Activated CD8-positive, alpha-beta memory T cell treated with anti-CD3 and anti-CD28 coated beads for 48 hours (primary cell): ENCODE results near the gene KHSRP.
A peak's percentile ranks its signal among the peaks of the same experiment; 100 is the strongest.
"Not testable (repeated sequence)": the region's sequence is repeated elsewhere in the genome, so short reads cannot be mapped to it uniquely, and the experiment has no call there.

Source experiments
- DNase-seq, 3 experiments: peaks; one replicate each; pipeline ENCODE4 v3.0.0-alpha.2; 2020; ENCODE audit warnings: low read depth in 2 of 3, low spot score in 2 of 3

The KHSRP gene

DNA sequence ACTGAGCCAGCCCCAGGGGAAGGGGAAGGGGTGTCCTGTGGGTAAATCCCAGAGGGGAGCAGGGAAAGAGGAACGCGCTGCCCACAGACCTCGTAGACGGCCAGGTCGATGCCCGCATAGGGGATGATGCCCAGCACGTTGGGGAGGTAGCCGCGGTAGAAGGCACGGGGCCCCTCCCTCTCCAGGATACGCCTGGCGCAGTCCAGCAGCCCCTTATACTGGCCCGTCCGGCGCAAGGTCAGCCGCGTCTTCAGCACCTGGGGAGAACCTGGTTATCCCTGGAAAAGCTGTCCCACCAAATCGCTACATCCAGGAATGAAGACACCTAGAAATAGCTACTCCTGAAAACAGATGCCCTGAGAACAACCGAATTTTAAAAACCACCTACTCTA, 27.6 kb upstream of the KHSRP start:
- no peak for DNase-seq

DNA sequence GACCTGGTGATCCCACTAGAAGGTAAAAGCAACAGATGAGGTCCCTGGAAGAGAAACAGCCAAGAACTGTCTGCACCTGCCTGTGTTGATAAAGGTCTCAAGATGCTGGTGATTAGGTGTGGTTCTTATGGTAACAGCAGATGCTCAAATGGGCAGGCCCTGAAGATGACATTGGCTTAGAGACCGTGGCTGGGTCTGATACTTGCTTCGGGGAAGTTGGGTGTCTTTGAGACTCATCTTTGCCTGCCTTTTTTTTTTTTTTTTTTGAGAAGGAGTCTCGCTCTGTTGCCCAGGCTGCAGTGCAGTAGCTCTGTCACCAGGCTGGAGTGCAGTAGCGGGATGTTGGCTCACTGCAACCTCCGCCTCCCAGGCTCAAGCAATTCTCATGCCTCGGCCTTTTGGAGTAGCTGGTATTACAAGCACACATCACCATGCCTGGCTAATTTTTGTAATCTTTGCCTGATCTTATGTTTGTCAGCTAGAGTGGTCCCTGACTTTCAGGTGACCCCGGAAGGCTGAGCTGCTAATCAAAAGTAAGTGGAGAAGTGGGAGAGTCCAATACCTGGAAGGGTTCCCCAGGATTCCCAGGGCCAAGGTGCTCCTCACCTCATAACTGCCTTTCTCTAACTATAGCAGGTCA, 27.1 kb upstream of the KHSRP start:
- DNase-seq = no peak

DNA sequence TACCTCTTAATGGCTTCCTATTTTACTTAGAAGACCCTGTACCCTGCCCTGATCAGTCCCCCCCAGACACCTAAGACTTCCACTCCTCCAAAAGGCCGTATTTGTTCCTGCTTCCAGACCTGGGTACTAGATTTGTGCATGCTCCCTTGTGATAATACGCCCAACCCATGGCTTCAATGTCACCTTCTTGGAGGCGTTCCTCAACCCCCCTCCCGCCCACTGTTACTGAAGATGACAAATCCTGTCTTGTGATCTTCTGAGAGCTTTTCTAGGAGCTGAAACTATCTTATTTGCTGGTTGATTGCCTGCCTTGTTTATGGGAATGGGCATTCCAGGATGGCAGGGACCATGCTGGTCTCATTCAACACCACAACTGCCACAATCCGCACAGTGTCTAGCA, 25.6 kb upstream of the KHSRP start:
- no peak for DNase-seq

DNA sequence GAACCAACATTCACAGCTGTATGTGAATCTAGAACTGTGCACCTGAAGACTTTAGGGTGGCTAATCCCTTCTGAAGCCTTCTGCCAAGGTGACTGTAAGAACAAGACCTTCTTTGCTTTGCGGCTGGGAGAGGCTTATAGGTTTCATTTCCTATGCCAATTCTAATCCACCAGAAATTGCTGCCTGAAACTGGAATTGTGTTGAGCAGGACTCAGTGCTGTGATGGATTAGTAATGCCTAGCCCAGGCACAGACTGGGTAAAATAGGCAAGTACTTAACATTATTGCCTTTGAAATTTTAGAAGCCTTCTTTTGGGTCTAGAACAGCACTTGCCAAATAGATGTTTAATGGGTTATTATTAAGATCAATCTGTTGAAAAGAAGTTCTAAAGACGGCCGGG, 23.4 kb upstream of the KHSRP start:
- no peak for DNase-seq

DNA sequence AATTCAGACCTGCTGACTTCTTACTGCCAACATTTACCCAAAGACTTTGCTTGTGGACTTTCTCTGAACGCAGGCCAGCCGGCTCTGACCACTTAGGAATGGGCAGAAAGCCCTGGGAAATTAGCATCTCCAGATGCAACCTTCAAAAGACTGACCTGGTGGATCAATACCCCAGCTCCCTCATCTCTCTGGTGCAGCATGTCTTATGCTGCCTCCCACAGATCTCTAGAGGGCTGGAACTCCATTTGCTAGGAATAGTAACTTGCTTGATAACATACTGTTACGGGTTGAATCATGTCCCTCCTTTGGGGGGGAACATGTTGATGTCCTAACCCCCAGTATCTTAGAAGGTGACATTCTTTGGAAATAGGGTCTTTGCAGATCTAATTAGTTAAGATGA, 21.8 kb upstream of the KHSRP start:
- DNase-seq = no peak

DNA sequence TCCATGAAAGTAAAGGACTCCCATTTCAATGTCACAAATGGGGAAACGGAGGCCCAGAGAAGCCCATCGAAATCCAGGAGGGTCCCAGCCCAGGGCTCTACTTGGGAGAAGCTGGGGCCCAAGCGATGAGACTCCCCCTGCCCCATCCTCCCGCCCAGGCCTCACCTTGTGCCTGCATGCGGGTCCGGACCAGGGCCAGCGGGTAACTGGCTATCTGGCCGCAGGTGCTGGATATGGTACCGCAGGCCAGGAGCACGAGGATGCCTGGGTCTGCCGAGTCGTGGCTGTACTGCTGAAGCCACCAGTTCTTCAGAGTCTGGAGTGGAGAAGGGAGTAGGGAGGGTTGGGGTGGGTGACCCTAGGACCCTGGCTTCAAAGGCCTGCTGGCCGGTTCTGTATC, 19.4 kb upstream of the KHSRP start:
- no peak for DNase-seq

DNA sequence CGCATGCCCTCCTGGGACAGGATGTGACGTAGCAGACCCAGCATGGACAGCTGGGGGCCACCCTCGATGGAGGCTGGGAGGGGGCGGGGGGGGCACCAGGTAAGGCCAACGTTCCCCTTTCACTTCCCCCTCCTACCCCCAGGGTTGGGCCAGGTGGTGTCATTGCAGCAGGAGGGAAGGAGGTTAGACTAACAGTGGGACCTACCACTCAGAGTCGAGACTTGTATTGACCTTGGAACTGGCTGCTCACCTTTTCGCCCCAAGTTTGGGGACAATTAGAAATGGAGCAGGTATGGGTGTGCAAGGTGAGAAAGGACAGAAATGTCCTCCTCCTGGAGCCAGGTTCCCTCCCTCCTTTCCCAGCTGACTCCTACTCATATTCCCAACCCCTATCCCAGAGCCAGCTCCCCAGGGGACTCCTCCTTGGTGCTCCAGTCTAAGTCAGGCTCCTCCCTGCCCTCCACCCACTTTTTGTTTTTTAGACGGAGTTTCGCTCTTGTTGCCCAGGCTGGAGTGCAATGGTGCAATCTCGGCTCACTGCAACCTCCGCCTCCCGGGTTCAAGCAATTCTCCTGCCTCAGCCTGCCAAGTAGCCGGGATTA, 17.6 kb upstream of the KHSRP start:
- no peak for DNase-seq

DNA sequence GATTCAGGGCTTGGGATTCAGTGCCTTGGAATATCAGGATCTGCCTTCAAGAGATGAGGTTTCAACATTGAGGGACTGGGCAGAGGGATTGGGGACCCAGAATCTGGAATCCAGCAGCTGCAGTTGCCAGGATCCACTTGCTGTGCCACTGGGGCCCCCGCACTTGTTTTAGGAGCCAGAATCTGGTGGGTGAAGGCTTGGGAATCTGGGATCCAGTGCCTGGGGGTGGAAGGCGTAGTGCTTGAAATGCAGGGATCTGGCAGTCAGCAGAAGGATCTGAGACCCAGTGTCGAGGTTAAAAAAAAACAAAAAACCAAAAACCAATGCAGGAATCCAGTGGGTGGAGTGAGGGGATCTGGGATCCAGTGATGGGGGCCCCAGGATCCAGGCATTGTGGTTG, 16.3 kb upstream of the KHSRP start:
- no peak for DNase-seq

DNA sequence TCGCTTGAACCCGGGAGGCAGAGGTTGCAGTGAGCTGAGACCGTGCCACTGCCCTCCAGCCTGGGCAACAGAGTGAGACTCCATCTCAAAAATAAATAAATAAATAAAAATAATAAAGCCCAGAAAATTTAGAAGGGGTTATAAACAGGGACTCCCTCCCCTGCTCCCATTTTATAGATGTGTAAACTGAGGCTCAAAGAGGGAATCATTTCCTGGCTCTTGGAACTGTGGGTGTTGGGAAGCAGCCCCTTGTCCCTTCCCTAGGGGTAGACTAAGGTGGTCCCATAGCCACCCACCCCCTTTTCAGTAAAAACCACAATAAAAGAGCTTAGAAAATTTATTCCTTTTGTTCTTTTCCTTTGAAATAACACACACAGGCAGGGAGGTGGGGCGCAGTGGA, 15.1 kb upstream of the KHSRP start:
- DNase-seq = no peak

DNA sequence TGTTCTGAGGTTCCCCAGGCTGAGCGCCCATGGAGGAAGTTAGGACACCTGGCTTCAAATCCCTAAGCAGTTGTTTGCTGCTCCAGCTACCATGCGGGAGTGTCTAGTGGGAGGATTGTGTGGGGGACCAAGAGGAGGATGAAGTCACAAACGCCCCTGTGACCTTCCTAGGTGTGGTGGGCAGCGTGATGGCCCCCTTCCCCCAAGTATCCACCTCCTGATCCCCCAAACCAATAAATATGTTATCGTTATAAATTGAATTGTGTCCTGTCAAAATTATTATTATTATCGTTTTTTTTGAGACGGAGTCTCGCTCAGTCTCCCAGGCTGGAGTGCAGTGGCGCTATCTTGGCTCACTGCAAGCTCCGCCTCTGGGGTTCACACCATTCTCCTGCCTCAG, 9.1 kb upstream of the KHSRP start, which contains the start of gene SLC25A41:
Gene SLC25A41 (minus strand): TSS at position 101 of the 400 bp plus-strand sequence. CDS start 70 bp downstream, at position 31.
- no peak for DNase-seq

DNA sequence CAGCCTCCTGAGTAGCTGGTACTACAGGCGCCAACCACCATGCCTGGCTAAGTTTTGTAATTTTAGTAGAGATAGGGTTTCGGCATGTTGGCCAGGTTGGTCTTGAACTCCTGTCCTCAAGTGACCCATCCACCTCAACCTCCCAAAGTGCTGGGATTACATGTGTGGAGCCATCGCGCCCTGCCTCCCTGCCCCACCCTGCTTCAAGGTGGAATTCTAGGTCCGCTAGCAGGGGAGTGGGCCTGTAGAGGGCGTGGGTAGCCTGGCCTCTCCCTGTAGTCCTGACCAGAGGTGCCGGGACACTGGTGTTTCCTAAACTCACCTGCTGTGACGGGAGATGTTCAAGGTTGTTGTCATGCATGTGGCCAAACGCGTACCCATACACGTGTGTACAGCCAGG, 8.6 kb upstream of the KHSRP start:
- no peak for DNase-seq

DNA sequence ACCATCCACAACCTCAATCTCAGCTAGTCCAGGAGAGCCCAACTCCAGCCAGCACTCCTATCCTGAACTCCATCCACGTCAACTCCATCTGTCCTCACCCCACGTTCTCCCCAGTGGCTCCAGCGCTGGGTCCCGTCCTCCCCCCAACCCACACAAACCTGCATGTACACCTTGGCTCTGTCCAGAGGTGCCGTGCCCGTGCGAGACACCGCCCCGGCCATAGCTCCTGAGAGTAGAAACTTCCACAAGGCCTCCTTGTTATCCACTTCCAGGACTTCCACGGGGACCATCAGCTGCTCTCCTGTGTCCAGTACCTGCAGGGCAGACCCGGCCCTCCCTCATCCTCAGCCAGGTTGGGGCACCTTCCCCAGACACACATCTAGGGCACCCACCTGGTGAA, 7.3 kb upstream of the KHSRP start:
- DNase-seq = no peak

DNA sequence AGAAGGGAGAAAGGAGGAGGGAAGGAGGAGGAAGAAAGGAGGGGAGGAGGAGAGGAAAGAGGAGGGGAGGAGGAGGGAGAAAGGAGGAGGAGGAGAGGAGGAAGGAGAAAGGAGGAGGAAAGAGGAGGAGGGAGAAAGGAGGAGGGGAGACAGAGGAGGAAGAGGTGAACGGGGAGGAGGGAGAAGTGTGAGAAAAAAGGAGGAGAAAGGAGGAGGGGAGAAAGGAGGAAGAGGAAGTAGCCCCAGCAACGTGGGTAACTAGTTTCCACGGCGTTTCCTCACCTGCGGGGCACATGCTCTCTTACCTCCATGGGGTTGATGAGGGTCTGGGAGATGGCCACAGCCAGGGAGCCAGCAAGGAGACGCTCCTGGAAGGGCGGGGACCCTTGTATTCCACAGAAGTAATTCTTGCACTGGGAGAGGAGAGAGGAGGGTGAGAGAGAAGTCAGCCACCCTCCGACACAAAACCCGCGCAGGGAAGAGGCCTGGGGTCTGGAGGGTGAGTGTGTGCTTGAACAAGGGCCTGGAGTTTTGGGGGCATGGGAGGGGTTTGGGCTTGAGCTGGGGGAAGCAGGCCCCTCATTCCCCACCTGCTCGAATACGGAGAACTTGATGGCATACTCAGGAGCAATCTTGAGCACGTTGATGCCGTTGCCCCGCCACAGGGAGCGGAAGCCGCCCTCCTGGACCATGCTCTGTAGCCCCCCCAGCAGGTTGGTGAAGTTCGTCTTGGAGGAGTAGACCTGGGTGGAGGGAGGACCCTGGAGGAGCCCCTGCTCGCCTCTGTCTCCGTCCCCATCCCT, 5.0 kb upstream of the KHSRP start:
- no peak for DNase-seq

DNA sequence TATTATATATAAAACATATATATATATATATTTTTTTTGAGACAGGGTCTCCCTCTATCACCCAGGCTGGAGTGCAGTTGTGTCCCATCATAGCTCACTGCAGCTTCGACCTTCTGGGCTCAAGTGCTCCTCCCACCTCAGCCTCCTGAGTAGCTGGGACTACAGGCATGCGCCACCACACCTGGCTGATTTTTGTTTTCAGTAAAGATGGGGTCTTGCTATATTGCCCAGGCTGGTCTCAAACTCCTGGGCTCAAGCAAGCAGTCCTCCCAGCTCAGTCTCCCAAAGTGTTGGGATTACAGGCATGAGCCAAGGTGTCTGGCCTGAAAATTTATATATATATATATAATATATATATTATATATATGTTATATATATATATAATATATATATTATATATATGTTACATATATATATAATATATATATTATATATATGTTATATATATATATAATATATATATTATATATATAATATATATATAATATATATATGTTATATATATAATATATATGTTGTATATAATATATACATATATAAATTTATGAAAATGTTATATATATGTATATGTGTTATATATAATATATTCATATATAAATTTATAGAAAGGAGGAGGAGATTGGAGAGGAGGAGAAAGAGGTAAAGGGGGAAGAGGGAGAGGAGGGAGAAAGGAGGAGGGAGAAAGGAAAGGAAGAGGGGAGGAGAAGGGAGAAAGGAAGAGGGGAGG, 4.2 kb upstream of the KHSRP start:
- DNase-seq = not testable (repeated sequence)

DNA sequence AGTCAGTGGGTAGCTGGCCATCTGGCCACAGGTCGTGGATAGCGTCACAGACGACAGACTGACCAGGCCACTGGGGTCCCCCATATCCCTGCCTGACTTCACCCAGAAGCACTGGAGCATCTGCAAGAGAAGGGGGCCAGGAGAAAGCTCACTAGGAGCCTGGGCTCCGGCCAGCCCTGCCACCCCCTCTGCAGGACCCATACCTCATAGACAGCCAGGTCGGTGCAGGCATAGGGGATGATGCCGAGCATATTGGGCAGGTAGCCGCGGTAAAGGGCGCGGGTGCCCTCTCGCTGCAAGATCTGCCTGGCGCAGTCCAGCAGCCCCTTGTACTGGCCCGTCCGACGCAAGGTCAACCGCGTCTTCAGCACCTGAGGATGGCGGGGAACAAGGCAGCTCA, 2.5 kb upstream of the KHSRP start:
- no peak for DNase-seq

DNA sequence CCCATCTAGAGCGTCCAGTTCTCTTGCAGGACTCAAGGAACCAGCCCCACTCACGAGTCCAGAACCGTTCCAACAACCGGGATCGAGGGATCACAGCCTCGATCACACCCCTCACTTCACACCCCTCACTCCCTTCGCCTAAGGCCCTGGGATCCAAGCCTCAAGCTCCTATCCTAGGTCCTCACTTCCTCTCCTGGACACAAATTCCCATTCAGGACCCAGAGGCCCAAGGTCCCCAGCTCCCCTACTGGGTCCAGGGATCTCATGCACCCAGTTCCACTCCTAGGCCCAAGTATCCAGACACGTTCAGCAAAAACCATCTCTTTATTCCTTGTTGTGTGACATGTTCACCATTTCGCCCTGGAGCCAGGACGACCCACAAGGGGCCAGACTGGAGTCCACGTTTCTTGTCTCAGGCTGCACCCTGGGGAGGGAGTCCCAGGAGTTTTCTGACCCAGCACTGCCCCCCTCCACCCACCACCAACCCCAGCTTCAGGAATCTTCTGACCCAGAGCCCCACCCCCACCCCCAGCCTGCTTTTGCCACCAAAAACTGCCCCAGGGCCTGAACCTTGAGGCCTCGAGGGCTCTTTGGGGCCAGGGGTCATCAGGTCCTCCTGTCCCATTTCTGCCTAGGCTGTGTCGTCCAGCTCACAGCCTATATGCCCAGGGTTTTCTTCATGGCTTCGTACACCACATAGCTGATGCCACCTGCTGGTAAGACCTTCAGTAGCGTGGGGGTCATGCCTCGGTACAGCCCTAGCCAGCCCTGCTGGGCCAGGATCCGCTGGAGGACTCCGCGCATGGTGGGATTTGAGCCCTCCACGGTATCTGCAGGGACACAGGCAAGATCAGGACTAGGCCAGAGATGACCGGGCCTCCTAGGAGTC, 1.4 kb upstream of the KHSRP start:
- no peak for DNase-seq

DNA sequence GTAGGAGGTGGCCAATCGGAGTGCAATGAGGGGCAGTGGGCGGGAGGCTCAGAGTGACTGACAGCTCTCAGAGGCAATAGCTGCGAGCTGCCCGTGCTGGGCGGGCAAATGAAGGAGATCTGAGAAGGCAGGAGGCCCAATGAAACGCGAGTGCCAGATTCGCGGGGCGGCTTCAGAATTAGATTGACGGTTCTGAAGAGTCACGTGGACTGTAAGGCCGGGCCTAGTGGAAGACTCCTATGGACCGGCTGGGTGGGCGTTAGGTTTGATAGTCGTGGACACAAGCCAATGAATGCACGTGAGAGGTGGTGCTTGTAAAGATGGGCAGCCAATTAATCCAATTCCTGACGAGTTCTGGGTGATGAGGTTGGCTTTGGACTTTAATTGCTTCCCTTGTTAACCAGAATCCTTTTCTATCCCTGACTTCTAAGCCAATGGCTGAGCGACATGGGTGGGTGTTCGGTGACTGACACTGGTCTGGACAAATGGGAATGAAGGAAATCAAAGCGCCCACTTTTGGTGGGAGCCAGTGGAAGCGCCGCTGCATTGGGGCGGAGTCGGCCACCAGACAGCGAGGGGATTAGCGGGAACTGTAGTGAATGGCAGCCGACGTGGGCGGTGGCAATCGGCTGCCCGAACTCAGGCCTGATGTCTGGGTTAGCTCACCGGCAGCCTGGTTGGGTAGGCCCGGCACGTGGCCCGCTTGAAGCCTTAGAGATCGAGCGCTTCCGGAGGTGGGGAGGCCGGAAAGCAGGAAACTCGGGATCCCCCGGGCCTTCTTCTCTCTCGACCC, 524 bp upstream of the KHSRP start:
- peak; percentile 85 to 99 (median 95) for DNase-seq

DNA sequence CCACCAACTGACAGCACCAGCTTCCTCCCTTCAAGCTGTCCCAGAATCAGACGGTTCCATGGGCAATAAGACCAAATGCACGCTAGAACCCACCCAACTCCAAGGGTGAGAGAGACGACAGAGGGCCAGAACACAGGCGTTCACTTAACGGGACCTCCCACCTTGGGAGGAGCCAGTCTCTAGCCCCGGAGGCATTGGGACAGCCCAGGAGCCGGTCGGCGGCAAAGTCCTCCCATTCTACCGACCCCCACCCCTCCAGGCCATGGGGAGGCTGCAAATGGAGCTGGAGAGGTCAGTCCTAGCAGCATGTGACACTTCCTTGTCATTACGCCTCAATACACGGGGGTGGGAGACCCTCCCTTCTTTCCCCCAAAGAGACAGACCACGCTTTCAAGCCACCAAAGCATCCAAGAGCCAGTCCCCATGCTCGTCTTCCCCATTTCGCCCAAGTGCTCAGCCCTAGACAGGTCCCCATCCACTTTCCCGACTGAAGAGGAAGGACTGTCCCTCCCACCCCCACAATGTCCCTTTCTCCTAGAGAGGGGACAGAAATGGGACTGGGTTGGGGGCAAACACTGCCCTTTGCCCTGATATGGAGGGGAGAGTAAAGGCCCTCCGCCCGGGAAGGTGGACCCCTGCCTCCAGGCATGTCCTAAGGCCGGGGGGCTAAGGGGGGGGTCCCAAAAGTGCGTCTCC, 964 bp downstream of the KHSRP start:
- no peak for DNase-seq
